ENCODE results near the gene RAB9A. TPM values are rescaled to one million over a fixed set of nuclear protein-coding genes. Genes with fewer than 3 reads are reported as not detected.
A peak's percentile ranks its signal among the peaks of the same experiment; 100 is the strongest.

Gene RAB9A
- total RNA-seq, 4 donors from 2014 or later = 20.3 to 43.6 (median 32.0) TPM

GRCh38 chrX:13649838-13650237 is 39.1 kb upstream of the RAB9A start:
- Histone ChIP-seq H3K27ac (no peak overlapping the region), H3K27me3 (no peaks in the 10 kb centered on the region), H3K4me1 (peaks cover 13% of the 10 kb centered on the region), H3K4me3 (no peak overlapping the region), H3K36me3 (no peaks in the 10 kb centered on the region), H3K9me3 (no peaks in the 10 kb centered on the region)
- WGBS = 65% methylated on average over 5 of the region's 5 CpGs
- TF ChIP-seq CTCF (IDR thresholded peaks at IDR 0.05) (no peak), EP300 (IDR thresholded peaks at IDR 0.05) (no peak), POLR2AphosphoS5 (IDR thresholded peaks at IDR 0.05) (no peak), POLR2A (IDR thresholded peaks at IDR 0.05) (no peak)
- no peak for DNase-seq (ENCODE audit: low spot score in 2 of 2)

GRCh38 chrX:13650318-13650717 is 38.6 kb upstream of the RAB9A start:
- H3K9me3 ChIP-seq = no peaks in the 10 kb centered on the region
- H3K27me3 ChIP-seq = no peaks in the 10 kb centered on the region
- TF ChIP-seq EP300 (IDR thresholded peaks at IDR 0.05) = no peak
- no peak for TF ChIP-seq CTCF (IDR thresholded peaks at IDR 0.05)
- no peak for TF ChIP-seq POLR2A (IDR thresholded peaks at IDR 0.05)
- TF ChIP-seq POLR2AphosphoS5 (IDR thresholded peaks at IDR 0.05) = no peak
- H3K4me3 ChIP-seq = no peak overlapping the region
- H3K27ac ChIP-seq = no peak overlapping the region
- H3K4me1 ChIP-seq = peaks cover 13% of the 10 kb centered on the region
- no peaks in the 10 kb centered on the region for H3K36me3 ChIP-seq
- 86% methylated on average over 1 of the region's 1 CpG for WGBS
- DNase-seq (ENCODE audit: low spot score in 2 of 2) = no peak

GRCh38 chrX:13651150-13651549 is 37.8 kb upstream of the RAB9A start:
- H3K9me3 ChIP-seq = no peaks in the 10 kb centered on the region
- H3K27ac ChIP-seq = no peak overlapping the region
- no peak for TF ChIP-seq EP300 (IDR thresholded peaks at IDR 0.05)
- no peak for TF ChIP-seq POLR2A (IDR thresholded peaks at IDR 0.05)
- no peak for TF ChIP-seq CTCF (IDR thresholded peaks at IDR 0.05)
- no peak for TF ChIP-seq POLR2AphosphoS5 (IDR thresholded peaks at IDR 0.05)
- 68% methylated on average over 3 of the region's 3 CpGs for WGBS
- no peak overlapping the region for H3K4me3 ChIP-seq
- no peak for DNase-seq (ENCODE audit: low spot score in 2 of 2)
- no peaks in the 10 kb centered on the region for H3K27me3 ChIP-seq
- no peaks in the 10 kb centered on the region for H3K36me3 ChIP-seq
- peaks cover 13% of the 10 kb centered on the region for H3K4me1 ChIP-seq

- H3K4me1 ChIP-seq = peaks cover 13% of the 10 kb centered on the region
- WGBS = 45% methylated on average over 7 of the region's 7 CpGs
- peak overlapping the region; percentile 65 for H3K4me3 ChIP-seq
- peak overlapping the region; percentile 95 for H3K27ac ChIP-seq
- H3K27me3 ChIP-seq = no peaks in the 10 kb centered on the region
- DNase-seq (ENCODE audit: low spot score in 2 of 2) = no peak
- no peak for TF ChIP-seq CTCF (IDR thresholded peaks at IDR 0.05)
- TF ChIP-seq POLR2AphosphoS5 (IDR thresholded peaks at IDR 0.05) = no peak
- TF ChIP-seq EP300 (IDR thresholded peaks at IDR 0.05) = no peak
- TF ChIP-seq POLR2A (IDR thresholded peaks at IDR 0.05) = no peak
- H3K36me3 ChIP-seq = no peaks in the 10 kb centered on the region
- H3K9me3 ChIP-seq = no peaks in the 10 kb centered on the region
Observed at GRCh38 chrX:13652287-13652793, 36.6 kb upstream of the RAB9A start.

- WGBS = 4% methylated on average over 25 of the region's 54 CpGs
- no peak for TF ChIP-seq CTCF (IDR thresholded peaks at IDR 0.05)
- TF ChIP-seq EP300 (IDR thresholded peaks at IDR 0.05) = no peak
- TF ChIP-seq POLR2A (IDR thresholded peaks at IDR 0.05) = peak in 1 of 2 donors; percentile 80
- TF ChIP-seq POLR2AphosphoS5 (IDR thresholded peaks at IDR 0.05) = peak; percentile 6 to 35 (median 21)
- no peaks in the 10 kb centered on the region for H3K9me3 ChIP-seq
Observed at GRCh38 chrX:13652850-13653693, 35.9 kb upstream of the RAB9A start, which contains the start of gene TCEANC. TCEANC (plus strand) TSS chrX:13653141; CDS start chrX:13662509, 9,368 bp downstream.

More at GRCh38 chrX:13652850-13653693, 35.9 kb upstream of the RAB9A start, which contains the start of gene TCEANC:
- H3K27me3 ChIP-seq = no peaks in the 10 kb centered on the region
- peaks cover 13% of the 10 kb centered on the region for H3K4me1 ChIP-seq
- H3K36me3 ChIP-seq = no peaks in the 10 kb centered on the region
- peak within 1 kb of the TSS; percentile 65 for H3K4me3 ChIP-seq
- peak within 1 kb of the TSS; percentile 95 for H3K27ac ChIP-seq
- peak; percentile 96 to 99 for DNase-seq (ENCODE audit: low spot score in 2 of 2)
